Nephron progenitor cell (in vitro differentiated cells): Measurements from ENCODE around the gene ZBTB47.

Experiments used
- DNase-seq: peaks from one replicate; pipeline ENCODE4 v3.0.0; 2021
- H3K27ac Mint-ChIP-seq: 2 replicates; pipeline ENCODE4 v1.8.0; 2021; ENCODE audit warnings: mild to moderate bottlenecking, moderate library complexity, mixed read lengths
- H3K27me3 Mint-ChIP-seq: 2 replicates; pipeline ENCODE4 v1.8.0; 2021; ENCODE audit warnings: mild to moderate bottlenecking, low read depth, mixed read lengths; ENCODE audit not compliant: poor library complexity
- H3K36me3 Mint-ChIP-seq: 2 replicates; pipeline ENCODE4 v1.8.0; 2021; ENCODE audit warnings: low read depth, mixed read lengths
- H3K4me1 Mint-ChIP-seq: 2 replicates; pipeline ENCODE4 v1.8.0; 2021; ENCODE audit warnings: mixed read lengths
- H3K4me3 Mint-ChIP-seq: 2 replicates; pipeline ENCODE4 v1.8.0; 2021; ENCODE audit warnings: mild to moderate bottlenecking, moderate library complexity, mixed read lengths
- H3K9me3 Mint-ChIP-seq: 2 replicates; pipeline ENCODE4 v1.8.0; 2021; ENCODE audit warnings: mild to moderate bottlenecking, moderate library complexity, mixed read lengths
- TF ChIP-seq, protein P1 (sequence below): fragments of 200-600 bp; sonication (generic); IDR thresholded peaks from 2 replicates; pipeline ENCODE4 v1.5.0; 2021; ENCODE audit warnings: antibody characterized with exemption

The ZBTB47 gene

DNA sequence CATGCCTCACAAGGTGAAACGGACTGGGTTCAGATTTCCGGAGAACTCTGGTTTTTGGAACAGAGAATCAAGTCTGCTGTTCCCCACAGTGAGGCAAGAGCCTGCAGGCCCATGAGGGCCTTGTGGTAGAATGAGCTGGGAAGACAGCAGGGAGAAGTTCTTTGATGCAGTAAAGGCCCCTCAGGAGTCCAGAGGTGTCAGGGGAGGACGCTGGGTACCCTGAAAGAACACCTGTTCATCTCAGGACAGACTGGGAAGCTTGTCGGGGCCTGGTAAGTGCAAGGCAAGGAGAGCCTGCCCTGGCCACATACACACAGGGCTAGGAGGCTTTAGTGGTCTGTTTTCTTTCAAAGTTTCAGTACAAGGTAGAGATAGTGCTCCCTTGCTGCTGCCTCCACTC lies 3.7 kb upstream of the ZBTB47 start:
- Mint-ChIP-seq H3K27ac (no peak overlapping the region), H3K4me3 (no peak overlapping the region), H3K36me3 (peaks cover 29% of the 10 kb centered on the region), H3K4me1 (peaks cover 26% of the 10 kb centered on the region), H3K27me3 (peaks cover 3% of the 10 kb centered on the region), H3K9me3 (no peaks in the 10 kb centered on the region)
- TF ChIP-seq, protein P1, sequence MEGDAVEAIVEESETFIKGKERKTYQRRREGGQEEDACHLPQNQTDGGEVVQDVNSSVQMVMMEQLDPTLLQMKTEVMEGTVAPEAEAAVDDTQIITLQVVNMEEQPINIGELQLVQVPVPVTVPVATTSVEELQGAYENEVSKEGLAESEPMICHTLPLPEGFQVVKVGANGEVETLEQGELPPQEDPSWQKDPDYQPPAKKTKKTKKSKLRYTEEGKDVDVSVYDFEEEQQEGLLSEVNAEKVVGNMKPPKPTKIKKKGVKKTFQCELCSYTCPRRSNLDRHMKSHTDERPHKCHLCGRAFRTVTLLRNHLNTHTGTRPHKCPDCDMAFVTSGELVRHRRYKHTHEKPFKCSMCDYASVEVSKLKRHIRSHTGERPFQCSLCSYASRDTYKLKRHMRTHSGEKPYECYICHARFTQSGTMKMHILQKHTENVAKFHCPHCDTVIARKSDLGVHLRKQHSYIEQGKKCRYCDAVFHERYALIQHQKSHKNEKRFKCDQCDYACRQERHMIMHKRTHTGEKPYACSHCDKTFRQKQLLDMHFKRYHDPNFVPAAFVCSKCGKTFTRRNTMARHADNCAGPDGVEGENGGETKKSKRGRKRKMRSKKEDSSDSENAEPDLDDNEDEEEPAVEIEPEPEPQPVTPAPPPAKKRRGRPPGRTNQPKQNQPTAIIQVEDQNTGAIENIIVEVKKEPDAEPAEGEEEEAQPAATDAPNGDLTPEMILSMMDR, result no peak
- no peak for DNase-seq

- Mint-ChIP-seq H3K4me1 (peaks cover 26% of the 10 kb centered on the region), H3K36me3 (peaks cover 24% of the 10 kb centered on the region), H3K9me3 (no peaks in the 10 kb centered on the region), H3K27me3 (peaks cover 3% of the 10 kb centered on the region), H3K4me3 (no peak overlapping the region), H3K27ac (no peak overlapping the region)
- TF ChIP-seq, protein P1, result no peak
- no peak for DNase-seq
These were observed 2.0 kb upstream of the ZBTB47 start for GRCh38 chr3:42651248-42652091.

- no peak overlapping the region for H3K4me3 Mint-ChIP-seq
- peaks cover 17% of the 10 kb centered on the region for H3K36me3 Mint-ChIP-seq
- H3K27ac Mint-ChIP-seq, result no peak overlapping the region
- peaks cover 2% of the 10 kb centered on the region for H3K27me3 Mint-ChIP-seq
- TF ChIP-seq, protein P1, result no peak
- H3K9me3 Mint-ChIP-seq, result no peaks in the 10 kb centered on the region
- H3K4me1 Mint-ChIP-seq, result peaks cover 26% of the 10 kb centered on the region
- DNase-seq, result no peak
These were observed 1.3 kb upstream of the ZBTB47 start for GRCh38 chr3:42652251-42652610.

DNA sequence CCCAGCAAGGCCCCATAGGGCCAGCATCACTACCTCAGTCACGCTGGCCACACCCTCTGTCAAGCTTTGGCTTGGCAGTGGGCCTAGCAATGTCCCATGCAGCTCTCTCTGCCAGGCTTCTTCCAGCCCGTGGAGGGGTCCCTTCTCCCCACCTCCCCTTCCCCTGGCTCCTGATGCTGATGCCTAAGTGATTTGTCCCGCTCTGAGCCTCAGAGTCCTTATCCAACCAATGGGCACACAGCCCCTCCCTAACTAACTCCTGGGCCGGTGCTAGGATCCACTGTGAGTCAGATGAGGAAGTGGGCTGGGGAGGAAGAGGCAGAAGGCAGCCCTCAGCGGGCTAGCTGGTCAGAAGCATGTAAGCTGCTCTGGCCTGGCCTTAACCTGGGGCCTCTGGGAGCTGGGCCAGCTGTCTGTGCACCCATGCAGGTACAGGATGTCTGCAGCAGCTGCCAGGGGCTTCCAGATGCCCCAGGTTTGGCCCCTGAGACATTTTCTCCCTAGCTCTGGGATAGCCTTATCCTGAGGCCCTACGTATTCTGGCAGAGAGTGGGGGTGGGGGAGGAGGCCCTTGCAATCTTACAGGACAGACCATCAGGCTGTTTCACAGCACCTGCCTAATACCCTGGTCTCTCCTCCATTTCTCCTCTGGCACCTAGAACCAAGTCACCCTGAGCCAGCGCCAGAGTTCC lies 740 bp upstream of the ZBTB47 start:
- Mint-ChIP-seq H3K27me3 (peaks cover 2% of the 10 kb centered on the region), H3K27ac (no peak overlapping the region), H3K4me3 (peak overlapping the region; percentile 88), H3K4me1 (peaks cover 26% of the 10 kb centered on the region), H3K36me3 (peaks cover 15% of the 10 kb centered on the region), H3K9me3 (no peaks in the 10 kb centered on the region)
- DNase-seq, result no peak
- TF ChIP-seq, protein P1, result no peak

DNA sequence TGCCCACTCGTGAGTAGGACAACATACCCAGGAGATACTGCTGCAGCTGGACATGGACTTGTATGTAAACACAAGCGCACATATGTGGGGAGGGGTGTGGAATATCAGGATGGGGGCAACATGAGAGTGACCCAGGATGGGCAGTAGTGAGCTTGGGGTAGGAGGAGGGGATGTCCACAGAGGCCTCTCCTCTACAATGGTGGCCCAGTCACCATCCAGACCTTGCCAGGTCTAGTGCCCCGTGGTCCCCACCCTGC lies 266 bp upstream of the ZBTB47 start:
- TF ChIP-seq, protein P1, result no peak
- H3K9me3 Mint-ChIP-seq, result no peaks in the 10 kb centered on the region
- H3K27me3 Mint-ChIP-seq, result peaks cover 2% of the 10 kb centered on the region
- peaks cover 10% of the 10 kb centered on the region for H3K36me3 Mint-ChIP-seq
- DNase-seq, result no peak
- H3K27ac Mint-ChIP-seq, result no peak overlapping the region
- H3K4me1 Mint-ChIP-seq, result peaks cover 26% of the 10 kb centered on the region
- H3K4me3 Mint-ChIP-seq, result peak overlapping the region; percentile 88
